ENCODE measurements around the gene GINS1.
A peak's percentile ranks its signal among the peaks of the same experiment; 100 is the strongest.

Gene GINS1

DNA sequence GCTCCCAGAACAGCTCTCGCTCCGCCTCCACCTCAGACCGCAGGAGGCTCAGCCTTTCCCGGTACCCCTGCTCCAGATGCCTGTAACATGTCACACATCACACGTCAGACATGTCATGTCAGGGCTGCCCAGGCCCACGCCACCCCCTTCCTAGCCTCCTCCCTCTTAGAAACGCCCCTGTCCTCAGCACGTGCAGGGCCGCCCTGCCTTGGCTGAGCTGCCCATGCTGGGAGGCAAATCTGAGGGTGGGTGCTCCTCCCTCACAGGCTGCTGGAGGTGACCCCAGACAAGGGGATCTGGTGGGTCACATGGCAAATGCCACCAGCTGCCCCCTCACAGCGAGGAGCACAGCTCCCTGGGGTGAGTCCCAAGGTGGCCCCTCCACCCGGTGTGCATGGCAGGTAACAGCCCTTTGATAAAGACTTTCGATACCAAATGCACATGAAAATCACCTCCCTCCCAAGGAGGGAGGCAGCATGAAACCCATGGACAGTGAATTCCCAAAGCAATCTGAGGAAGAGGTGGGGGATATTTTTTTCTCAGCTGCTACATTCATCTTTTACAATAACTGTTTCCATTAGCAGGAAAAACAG, 84.1 kb downstream of the GINS1 start:
- no peak for DNase-seq

DNA sequence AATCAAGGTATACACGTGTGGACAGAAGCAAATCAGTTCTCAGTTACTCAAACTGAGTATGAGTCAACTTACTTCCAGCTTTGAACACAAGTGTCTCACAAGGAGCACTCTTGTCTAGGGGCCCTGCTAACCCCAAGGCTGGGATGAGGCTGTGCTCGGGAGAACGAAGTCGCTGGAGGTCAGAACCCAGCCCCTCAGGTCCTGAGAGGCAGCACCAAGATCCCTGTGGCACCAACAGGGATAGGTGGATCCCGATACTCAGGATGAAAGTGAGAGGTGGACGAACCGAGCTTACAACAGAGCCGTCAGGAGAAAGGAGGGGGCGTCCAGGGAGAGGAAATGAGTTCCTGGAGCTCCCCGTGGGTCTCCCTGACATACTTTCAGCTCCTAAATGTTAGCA, 85.7 kb downstream of the GINS1 start:
- DNase-seq: no peak

DNA sequence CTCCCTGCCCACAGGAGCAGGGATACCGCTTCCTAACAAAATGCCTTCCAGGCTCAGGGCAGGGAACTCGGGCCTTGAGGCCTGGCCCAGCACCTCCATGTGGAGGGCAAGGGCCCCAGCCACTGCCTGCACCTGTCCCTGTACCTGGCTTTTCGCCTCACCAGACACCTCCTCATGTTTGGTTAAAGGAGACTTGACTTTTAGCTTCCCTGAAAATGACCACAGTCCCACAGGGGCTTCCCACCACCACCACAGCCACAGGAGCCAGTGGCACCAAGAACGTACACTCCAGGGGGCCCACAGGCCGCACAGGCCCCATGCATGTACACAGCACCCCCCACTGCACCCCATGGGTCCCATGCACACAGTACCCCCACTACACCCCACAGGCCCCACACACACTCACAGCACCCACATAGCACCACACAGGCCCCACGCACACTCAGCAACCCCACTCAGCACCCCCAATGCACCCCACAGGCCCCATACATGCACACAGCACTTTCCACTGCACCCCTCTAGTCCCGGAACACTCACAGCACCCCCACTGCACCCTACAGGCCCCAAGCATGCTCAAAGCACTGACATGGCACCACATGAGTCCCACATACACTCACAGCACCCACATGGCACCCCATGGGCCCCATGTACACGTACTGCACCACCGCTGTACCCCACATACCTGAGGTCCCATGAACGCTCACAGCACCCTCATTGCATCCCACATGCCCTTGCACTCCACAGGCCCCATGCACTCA, 86.5 kb downstream of the GINS1 start:
- no peak for DNase-seq

DNA sequence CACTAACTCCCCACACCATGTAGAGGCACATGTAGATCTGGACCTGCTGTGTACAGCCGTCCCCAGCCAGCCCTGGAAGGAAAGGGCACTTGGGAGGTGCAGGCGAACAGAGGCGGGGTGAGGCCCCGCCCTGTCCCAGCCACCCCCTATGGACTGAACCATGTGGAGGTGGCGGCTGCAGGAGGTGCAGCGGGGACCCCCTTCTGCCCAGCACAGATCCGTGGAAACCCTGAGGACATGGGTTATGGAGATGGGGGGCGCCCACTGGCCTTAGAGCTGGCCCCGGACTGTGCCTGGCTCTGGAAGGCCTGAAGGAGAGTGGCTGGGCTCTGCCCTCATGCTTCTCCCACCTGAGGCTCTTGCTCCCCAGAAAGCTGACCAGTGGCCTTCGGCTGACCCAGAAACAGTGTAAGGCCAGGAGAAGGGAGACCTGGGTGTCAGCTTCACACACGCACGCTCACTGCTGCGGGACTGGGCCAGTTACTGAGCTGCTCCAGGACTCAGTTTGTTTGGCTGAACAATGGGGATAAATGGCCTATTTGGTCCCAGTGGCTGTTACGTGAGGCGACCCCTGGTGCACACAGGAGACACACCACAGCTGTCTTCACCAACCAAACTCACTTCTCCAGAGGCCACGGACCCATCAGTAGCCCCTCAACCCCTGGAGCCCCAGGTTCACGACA, 87.2 kb downstream of the GINS1 start:
- DNase-seq: no peak

DNA sequence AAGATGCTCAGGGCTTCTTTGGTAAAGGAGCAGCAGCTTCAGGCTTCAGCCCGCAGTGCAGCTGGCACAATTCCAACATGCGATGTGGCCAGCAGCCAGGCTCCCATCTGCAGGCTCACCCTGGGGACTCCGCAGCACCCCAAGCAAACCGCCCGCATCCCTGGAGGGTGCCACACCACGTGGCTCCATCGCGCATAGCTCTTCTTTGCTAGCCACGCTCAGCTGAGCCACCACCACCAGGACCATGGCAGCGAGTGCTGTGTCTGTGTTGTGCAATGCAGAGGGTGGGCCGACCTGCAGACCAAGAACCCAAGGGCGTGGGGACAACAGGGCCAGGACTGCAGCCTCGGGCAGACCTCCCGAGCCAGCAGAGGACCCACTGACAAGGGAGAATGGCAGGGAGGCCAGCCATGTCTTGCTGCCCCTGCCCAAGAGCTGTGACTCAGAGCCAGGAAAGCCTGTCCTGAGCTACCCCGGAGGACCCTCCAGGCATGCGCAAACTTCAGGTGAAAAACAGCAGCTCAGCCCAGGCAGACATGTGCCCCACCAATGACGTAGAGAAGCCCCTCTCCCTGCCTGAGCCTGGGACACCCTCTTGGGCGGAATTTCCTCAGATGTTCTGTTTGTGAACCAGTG, 87.8 kb downstream of the GINS1 start:
- peak in 1 of 51 donors; percentile 24 for DNase-seq

DNA sequence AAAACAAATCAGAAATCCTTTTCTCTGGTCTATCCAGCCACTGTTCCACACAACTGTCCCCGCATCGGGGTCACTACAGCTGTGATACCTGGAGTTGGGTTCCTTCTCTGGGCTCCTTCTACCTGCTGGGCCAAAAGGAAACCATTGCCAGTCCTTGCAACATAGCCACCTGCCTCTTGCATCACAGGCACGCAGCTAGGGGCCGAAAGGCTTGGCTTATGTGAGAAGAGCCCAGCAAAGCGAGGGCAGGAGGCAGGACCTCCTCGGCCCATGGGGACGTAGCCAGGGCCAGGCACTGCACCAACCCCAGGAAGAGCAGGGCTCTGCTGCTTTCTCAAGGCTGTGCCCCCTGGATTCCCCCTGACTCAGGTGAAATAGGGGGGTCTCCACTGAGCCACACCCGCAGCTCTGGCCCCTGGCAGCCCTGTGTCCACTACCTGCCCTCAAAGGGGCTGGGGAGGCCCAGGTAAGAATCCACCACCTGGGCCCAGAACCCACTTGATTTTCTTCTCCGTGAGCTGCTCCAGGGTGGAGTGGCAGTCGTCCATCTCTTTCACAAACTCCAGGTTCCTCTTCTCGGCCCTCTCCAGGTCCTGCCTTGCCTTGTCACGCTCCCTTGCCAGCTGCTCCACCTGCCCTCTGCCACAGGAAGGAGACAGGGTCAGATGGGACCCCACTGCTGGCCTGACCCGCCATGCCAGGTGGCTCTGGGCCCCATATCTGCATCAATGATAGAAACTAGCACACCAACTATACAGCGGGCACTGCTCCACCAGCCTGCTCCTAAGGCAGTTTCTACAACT, 88.9 kb downstream of the GINS1 start:
- no peak for DNase-seq

DNA sequence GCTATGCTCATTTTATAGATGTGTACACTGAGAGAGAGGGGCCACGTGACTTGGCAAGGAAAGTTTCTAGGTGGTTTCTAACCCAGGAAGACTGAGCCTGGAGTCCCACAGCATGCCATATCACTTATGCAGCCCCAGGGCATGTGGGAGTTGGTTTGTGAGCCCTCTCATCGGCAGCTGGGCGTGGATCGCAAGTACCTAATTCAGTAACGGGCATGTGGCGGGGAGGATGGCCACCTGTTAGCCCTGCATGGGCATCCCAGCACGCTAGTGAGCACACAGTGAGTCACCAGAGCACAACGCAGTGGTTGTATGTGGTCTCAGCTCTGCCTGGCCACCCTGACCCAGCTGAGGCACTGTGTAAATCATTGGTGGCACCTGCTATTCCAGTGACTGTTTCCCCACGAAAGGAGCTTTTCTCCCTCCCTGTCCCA, 89.5 kb downstream of the GINS1 start:
- DNase-seq: no peak

DNA sequence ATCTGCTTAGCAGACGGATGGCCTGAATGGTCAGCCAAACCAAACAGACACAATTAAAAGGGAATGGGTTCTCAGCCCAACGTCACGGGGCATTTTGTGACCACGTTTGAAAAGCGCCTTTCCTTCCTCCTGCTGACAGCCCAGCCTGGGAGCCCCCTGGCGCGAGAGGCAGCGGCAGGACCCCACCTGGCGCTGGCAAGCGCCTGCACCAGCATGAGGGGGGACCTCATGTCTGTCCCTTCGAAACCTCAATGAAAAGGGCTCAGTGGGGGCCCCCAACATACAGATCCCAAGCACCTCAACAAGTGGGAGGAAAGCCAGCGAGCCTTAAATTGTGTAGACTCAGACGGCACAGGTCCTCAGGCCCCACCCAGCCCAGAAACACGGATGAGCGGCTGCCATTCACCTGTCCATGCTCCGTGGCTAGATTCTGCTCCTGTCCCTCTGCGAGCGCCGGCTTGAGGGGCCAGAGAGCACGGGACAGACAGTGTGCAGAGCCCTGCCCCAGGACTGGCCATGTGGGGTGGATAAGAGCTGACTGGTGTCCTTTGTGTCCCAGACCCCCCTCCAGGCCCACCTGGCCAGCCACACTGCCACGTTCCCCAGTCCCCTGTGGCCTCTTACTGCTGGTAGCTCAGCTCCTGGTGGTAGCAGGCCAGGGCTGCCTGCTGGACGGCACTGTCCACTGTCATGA, 90.3 kb downstream of the GINS1 start:
- DNase-seq: no peak

All from hypothalamus (tissue), 51 donors.